ENCODE results near the gene MZT1.

GRCh38 chr13:72754111-72754510, 26.7 kb upstream of the MZT1 start:
- TF ChIP-seq, protein P1, sequence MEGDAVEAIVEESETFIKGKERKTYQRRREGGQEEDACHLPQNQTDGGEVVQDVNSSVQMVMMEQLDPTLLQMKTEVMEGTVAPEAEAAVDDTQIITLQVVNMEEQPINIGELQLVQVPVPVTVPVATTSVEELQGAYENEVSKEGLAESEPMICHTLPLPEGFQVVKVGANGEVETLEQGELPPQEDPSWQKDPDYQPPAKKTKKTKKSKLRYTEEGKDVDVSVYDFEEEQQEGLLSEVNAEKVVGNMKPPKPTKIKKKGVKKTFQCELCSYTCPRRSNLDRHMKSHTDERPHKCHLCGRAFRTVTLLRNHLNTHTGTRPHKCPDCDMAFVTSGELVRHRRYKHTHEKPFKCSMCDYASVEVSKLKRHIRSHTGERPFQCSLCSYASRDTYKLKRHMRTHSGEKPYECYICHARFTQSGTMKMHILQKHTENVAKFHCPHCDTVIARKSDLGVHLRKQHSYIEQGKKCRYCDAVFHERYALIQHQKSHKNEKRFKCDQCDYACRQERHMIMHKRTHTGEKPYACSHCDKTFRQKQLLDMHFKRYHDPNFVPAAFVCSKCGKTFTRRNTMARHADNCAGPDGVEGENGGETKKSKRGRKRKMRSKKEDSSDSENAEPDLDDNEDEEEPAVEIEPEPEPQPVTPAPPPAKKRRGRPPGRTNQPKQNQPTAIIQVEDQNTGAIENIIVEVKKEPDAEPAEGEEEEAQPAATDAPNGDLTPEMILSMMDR (IDR thresholded peaks at IDR 0.05): no peak
- no peak for TF ChIP-seq POLR2A (IDR thresholded peaks at IDR 0.05)

All from esophagus squamous epithelium (tissue), 4 donors.